Esophagus squamous epithelium (tissue), 4 donors: ENCODE measurements around the gene HCRTR2.

ENCODE experiments used
- CTCF ChIP-seq, 6 experiments: fragments of 450-650 bp in 4 of 6; fragments of 200-600 bp in 2 of 6; sonication (generic) in 2 of 6; IDR thresholded peaks; one replicate each; pipeline ENCODE4 v1.5.1; 2016 to 2019; ENCODE audit warnings: antibody characterized with exemption in 6 of 6, mild to moderate bottlenecking in 4 of 6, moderate library complexity in 4 of 6
- POLR2A ChIP-seq, 4 donors: fragments of 450-650 bp; IDR thresholded peaks; one replicate each; pipeline ENCODE4 v1.6.1; 2017; ENCODE audit warnings: antibody characterized with exemption in 4 of 4, mild to moderate bottlenecking in 4 of 4, moderate library complexity in 3 of 4

DNA sequence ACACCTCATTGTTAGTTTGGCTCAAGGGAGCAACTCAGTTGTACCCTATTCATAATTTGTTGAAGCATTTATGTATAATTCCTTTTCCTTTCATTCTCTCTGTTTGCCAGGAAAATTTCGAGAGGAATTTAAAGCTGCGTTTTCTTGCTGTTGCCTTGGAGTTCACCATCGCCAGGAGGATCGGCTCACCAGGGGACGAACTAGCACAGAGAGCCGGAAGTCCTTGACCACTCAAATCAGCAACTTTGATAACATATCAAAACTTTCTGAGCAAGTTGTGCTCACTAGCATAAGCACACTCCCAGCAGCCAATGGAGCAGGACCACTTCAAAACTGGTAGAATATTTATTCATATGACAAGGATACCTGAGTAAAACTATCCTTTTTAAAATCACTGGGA lies 107.8 kb downstream of the HCRTR2 start:
- TF ChIP-seq CTCF (IDR thresholded peaks at IDR 0.05): no peak
- no peak for TF ChIP-seq POLR2A (IDR thresholded peaks at IDR 0.05)
